Endothelial cell of umbilical vein (primary cell): ENCODE data around the gene ANKAR. TPM values are rescaled to one million over a fixed set of nuclear protein-coding genes. Genes with fewer than 3 reads are reported as not detected.

ENCODE experiments used
- BruUV-seq: library from RNA; stranded (reverse); fragments of 400-500 nt; replicated peaks from 2 replicates; lab custom pipeline; 2021; lab: Mats Ljungman, UMichigan
- CTCF ChIA-PET: fragments of 300-600, 350-600 bp; sonication (Branson Sonifier 250); formaldehyde crosslinking; loops from one replicate; lab custom pipeline; 2021; ENCODE audit warnings: antibody characterized with exemption, inconsistent platforms; lab: Charles Lee
- POLR2A ChIA-PET: fragments of 300-600, 350-600 bp; sonication (Branson Sonifier 250); formaldehyde crosslinking; loops from one replicate; lab custom pipeline; 2021; ENCODE audit warnings: antibody characterized with exemption, inconsistent platforms; lab: Charles Lee
- DNase-seq: peaks from one replicate; pipeline ENCODE4 v3.0.0-alpha.2; 2011; ENCODE audit warnings: low read depth, low spot score
- FAIRE-seq: peaks from 2 replicates; lab custom pipeline; 2011; peaks lifted over from hg19 to GRCh38; lab: Jason Lieb, UNC
- H2AFZ ChIP-seq: 2 replicates; pipeline ENCODE4 v1.6.0; 2012; ENCODE audit warnings: low read depth, low read length, control low read depth, inconsistent platforms
- H3K27ac ChIP-seq: 2 replicates; pipeline ENCODE4 v1.5.1; 2011; ENCODE audit warnings: low read depth, mild to moderate bottlenecking, control low read depth, low read length, moderate library complexity; ENCODE audit not compliant: insufficient read depth
- H3K27me3 ChIP-seq, 2 experiments: 2 replicates each; pipeline versions ENCODE4 v1.6.0 to v1.6.1; 2011; ENCODE audit warnings: low read length in 2 of 2, mixed read lengths in 1 of 2; ENCODE audit not compliant: control insufficient read depth in 2 of 2, insufficient read depth in 2 of 2
- H3K36me3 ChIP-seq, 2 experiments: 2 replicates in 1 of 2; 3 replicates in 1 of 2; pipeline ENCODE4 v1.5.1; 2011; ENCODE audit warnings: low read length in 2 of 2, mild to moderate bottlenecking in 1 of 2, moderate library complexity in 1 of 2; ENCODE audit not compliant: control insufficient read depth in 2 of 2, insufficient read depth in 2 of 2; ENCODE audit errors: extremely low read depth in 1 of 2
- H3K4me1 ChIP-seq: 3 replicates; pipeline ENCODE4 v1.5.1; 2011; ENCODE audit warnings: mild to moderate bottlenecking, low read length; ENCODE audit not compliant: control insufficient read depth, insufficient read depth; ENCODE audit errors: extremely low read depth
- H3K4me2 ChIP-seq: 2 replicates; pipeline ENCODE4 v1.6.1; 2011; ENCODE audit warnings: low read length, control low read depth, mixed read lengths; ENCODE audit not compliant: insufficient read depth
- H3K4me3 ChIP-seq, 3 experiments: fragments of 200-600 bp in 1 of 3; sonication (generic), shearing (Covaris generic) in 1 of 3; replicated peaks in 1 of 3; 2 replicates each; pipeline ENCODE4 v1.5.1; 2011 to 2016; ENCODE audit warnings: control low read depth in 3 of 3, low read length in 3 of 3, mild to moderate bottlenecking in 2 of 3, inconsistent platforms in 1 of 3, low read depth in 1 of 3, moderate library complexity in 1 of 3; ENCODE audit not compliant: insufficient read depth in 1 of 3
- H3K79me2 ChIP-seq: 2 replicates; pipeline ENCODE4 v1.6.0; 2012; ENCODE audit warnings: low read length, inconsistent platforms; ENCODE audit not compliant: control insufficient read depth, insufficient read depth
- H3K9ac ChIP-seq: replicated peaks from 2 replicates; pipeline ENCODE3; 2011; ENCODE audit warnings: low read length, control low read depth; ENCODE audit not compliant: insufficient read depth; ENCODE audit errors: extremely low read depth
- H3K9me1 ChIP-seq: replicated peaks from 3 replicates; pipeline ENCODE4 v1.6.0; 2011; ENCODE audit warnings: mild to moderate bottlenecking, low read length; ENCODE audit not compliant: control insufficient read depth, insufficient read depth; ENCODE audit errors: extremely low read depth
- H3K9me3 ChIP-seq: replicated peaks from 2 replicates; pipeline ENCODE4 v1.5.1; 2012; ENCODE audit warnings: low read length, inconsistent platforms; ENCODE audit not compliant: control insufficient read depth, insufficient read depth
- H4K20me1 ChIP-seq: replicated peaks from 2 replicates; pipeline ENCODE3; 2011; ENCODE audit warnings: mild to moderate bottlenecking, low read length; ENCODE audit not compliant: control insufficient read depth, insufficient read depth; ENCODE audit errors: extremely low read depth
- CTCF ChIP-seq, 2 donors: IDR thresholded peaks; 1 replicate in 1 of 2; 2 replicates in 1 of 2; pipeline ENCODE4 v1.5.1; 2011; ENCODE audit warnings: low read length in 2 of 2, mild to moderate bottlenecking in 2 of 2, moderate library complexity in 2 of 2, control low read depth in 1 of 2, inconsistent platforms in 1 of 2, low read depth in 1 of 2; ENCODE audit not compliant: insufficient read depth in 1 of 2; ENCODE audit errors: extremely low read depth in 1 of 2
- EZH2 ChIP-seq: IDR thresholded peaks from 2 replicates; pipeline ENCODE4 v1.6.1; 2012; ENCODE audit warnings: borderline replicate concordance, low read depth, mild to moderate bottlenecking, moderate library complexity, low read length, inconsistent platforms; ENCODE audit not compliant: severe bottlenecking
- FOS ChIP-seq: IDR thresholded peaks from 2 replicates; pipeline ENCODE4 v1.6.1; 2011; ENCODE audit warnings: mild to moderate bottlenecking, low read length, moderate library complexity, borderline replicate concordance; ENCODE audit not compliant: insufficient read depth
- GATA2 ChIP-seq: IDR thresholded peaks from 2 replicates; pipeline ENCODE4 v1.7.0; 2011; ENCODE audit warnings: low read depth, mild to moderate bottlenecking, moderate library complexity, mixed read lengths, low read length; ENCODE audit not compliant: insufficient read length, insufficient read depth
- JUN ChIP-seq: IDR thresholded peaks from 2 replicates; pipeline ENCODE4 v1.6.1; 2011; ENCODE audit warnings: borderline replicate concordance, low read depth; ENCODE audit not compliant: insufficient read length, insufficient read depth
- MYC ChIP-seq: IDR thresholded peaks from one replicate; pipeline ENCODE4 v1.6.1; 2011; ENCODE audit warnings: mild to moderate bottlenecking, low read depth, low read length
- POLR2A ChIP-seq: IDR thresholded peaks from 2 replicates; pipeline ENCODE4 v1.6.1; 2012; ENCODE audit warnings: low read depth, mild to moderate bottlenecking, control low read depth, low read length
- POLR2AphosphoS5 ChIP-seq: IDR thresholded peaks from 2 replicates; pipeline ENCODE4 v1.6.1; 2012; ENCODE audit warnings: low read depth, mild to moderate bottlenecking, control low read depth, low read length, moderate library complexity; ENCODE audit not compliant: insufficient read depth
- dilution Hi-C: fragments of 300-500 bp; cut with MboI; formaldehyde crosslinking; loops from one replicate; pipeline ENCODE4 v1.15.0; 2019; ENCODE audit warnings: low sequenced_read_pairs; ENCODE audit not compliant: extremely low pct_ligation_motif_present
- intact Hi-C: fragments of 100-400 bp; cut with micrococcal nuclease; formaldehyde crosslinking; loops from one replicate; pipeline ENCODE4 v1.10.0; 2022
- polyA plus RNA-seq, 4 experiments: library from polyadenylated mRNA; depleted of rRNA in 3 of 4; stranded (reverse) in 3 of 4; unstranded in 1 of 4; fragments of >200 nt; gene quantifications; 2 replicates each; pipeline versions ENCODE4 v1.2.1 to v1.2.3, GENCODE V29; 2011 to 2012; ENCODE audit warnings: missing spikeins in 1 of 4
- total RNA-seq: library from RNA; stranded (reverse); gene quantifications from 2 replicates; pipeline ENCODE4 v1.2.3, GENCODE V29; 2021
- TF ChIP-seq, protein P1 (sequence below): IDR thresholded peaks from 2 replicates; pipeline ENCODE4 v1.6.1; 2011; ENCODE audit not compliant: insufficient read depth, insufficient read length

Gene ANKAR
- total and polyA plus RNA-seq, 2 donors (not counting 3 experiments of a cell fraction or from before 2014, with no cell fraction given), result 1.3 to 4.3 TPM

DNA sequence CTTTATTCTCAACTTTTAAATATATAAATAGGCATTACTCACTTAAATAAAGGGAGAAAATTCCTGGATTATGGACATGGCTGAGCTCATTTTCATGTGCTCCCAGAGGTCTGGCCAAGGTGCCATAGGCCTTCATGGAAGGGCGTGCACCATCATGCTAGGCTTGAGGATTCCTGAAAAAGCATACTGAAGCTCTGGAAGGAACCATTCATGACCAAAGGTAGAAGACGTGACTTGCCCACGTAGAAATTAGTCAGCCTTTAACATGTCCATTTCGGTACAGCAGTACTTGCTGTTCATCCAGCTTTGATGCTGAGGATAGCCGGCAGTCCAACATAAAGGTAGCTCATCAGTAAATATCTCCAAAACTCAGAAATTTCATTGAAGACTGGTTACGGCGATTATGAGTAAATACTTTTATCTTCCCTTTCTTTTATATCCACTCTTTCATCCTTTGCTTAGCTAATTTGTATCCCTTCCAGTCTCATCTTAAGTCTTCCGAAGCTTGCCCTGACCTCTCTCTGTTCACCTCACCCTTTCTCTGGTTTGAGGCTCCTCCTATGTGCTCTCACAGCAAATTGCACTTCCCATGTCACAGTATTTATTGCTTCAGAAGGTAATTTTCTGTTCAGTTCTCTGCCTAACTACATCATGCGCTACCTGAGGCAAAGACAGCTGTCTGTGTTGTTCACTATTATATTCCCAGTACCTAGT, 45.5 kb upstream of the ANKAR start:
- CTCF ChIA-PET, result interaction anchor here (1.0 to 2.4 kb wide), 6 partner anchors 10 to 43 kb away, joined by 3 to 7 read pairs (median 4); no protein-coding TSS in a partner anchor
- TF ChIP-seq CTCF (IDR thresholded peaks at IDR 0.05; ENCODE audit: extremely low read depth in 1 of 2, insufficient read depth in 1 of 2, low read depth in 1 of 2, low read length in 2 of 2) (no peak), POLR2A (no peak), JUN (no peak), MYC (no peak), GATA2 (no peak), POLR2AphosphoS5 (no peak), EZH2 (no peak), FOS (no peak)
- TF ChIP-seq, protein P1, sequence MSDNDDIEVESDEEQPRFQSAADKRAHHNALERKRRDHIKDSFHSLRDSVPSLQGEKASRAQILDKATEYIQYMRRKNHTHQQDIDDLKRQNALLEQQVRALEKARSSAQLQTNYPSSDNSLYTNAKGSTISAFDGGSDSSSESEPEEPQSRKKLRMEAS, result no peak
- intact Hi-C loops (no loop called here), dilution Hi-C loops (no loop called here)
- H3K9me1 ChIP-seq, result no peaks in the 10 kb centered on the region
- H2AFZ ChIP-seq, result peak overlapping the region; percentile 68
- no peaks in the 10 kb centered on the region for H4K20me1 ChIP-seq
- DNase-seq, result no peak
- H3K27me3 ChIP-seq, result no peaks in the 10 kb centered on the region
- no peak overlapping the region for H3K9ac ChIP-seq
- H3K4me2 ChIP-seq, result no peak overlapping the region
- POLR2A ChIA-PET, result no interaction called here
- H3K79me2 ChIP-seq, result no peaks in the 10 kb centered on the region
- H3K36me3 ChIP-seq, result no peaks in the 10 kb centered on the region
- peak; percentile 46 for FAIRE-seq
- BruUV-seq, result no TSS peak
- H3K9me3 ChIP-seq, result no peaks in the 10 kb centered on the region
- no peak overlapping the region for H3K27ac ChIP-seq
- H3K4me3 ChIP-seq, result no peak overlapping the region
- H3K4me1 ChIP-seq, result peaks cover 4% of the 10 kb centered on the region
